ENCODE measurements around the gene DSP.

DSP gene

DNA sequence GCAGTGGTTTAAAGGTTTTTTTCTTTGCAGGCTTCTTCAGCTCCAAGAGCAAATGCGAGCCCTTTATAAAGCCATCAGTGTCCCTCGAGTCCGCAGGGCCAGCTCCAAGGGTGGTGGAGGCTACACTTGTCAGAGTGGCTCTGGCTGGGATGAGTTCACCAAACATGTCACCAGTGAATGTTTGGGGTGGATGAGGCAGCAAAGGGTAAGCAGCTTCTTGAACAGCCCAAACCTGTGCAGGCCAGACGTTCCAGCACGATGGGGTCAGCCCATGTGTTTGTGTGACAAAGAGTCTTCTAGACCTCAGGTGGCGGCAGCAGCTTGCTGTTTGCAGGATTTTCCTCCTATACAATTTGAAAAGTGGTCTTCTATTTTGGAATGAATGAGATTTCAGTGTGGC, 17.7 kb downstream of the DSP start:
- no peak for DNase-seq (ENCODE audit: extremely low read depth in 1 of 2, low read depth in 1 of 2)

DNA sequence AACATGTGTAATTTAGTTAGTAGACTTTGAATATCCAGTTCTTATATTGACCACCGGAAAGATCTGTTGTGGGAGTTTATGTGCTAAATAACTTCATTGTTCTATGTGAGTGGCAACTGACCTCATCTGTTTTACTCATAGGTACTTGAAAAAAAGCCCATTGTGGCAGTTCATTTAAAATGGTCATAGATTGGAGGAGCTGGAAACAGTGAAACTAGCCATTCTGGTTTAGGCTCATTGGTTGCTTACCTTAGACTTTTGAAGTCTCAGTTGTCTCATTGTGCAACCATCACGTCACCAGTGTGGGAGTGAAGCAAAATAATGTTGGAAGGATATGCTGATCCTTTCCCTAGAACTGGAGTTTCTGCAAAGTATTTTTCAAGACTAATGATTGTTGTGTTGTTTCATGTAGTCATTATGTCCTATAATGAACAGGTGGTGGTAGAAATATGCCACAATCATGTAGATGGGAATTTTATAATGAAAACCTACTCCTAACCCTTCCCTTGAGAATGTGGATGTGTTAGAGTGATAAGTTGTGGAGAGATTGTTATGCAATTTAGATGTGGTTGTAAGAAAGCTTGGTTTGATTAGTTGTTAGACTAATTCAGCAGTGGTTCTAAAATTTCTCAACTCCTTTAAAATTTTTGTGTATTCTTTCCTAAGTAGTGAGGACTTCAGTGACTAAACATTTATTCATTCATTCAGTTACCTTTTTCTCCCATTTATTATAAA, 18.3 kb downstream of the DSP start:
- DNase-seq (ENCODE audit: extremely low read depth in 1 of 2, low read depth in 1 of 2): no peak

DNA sequence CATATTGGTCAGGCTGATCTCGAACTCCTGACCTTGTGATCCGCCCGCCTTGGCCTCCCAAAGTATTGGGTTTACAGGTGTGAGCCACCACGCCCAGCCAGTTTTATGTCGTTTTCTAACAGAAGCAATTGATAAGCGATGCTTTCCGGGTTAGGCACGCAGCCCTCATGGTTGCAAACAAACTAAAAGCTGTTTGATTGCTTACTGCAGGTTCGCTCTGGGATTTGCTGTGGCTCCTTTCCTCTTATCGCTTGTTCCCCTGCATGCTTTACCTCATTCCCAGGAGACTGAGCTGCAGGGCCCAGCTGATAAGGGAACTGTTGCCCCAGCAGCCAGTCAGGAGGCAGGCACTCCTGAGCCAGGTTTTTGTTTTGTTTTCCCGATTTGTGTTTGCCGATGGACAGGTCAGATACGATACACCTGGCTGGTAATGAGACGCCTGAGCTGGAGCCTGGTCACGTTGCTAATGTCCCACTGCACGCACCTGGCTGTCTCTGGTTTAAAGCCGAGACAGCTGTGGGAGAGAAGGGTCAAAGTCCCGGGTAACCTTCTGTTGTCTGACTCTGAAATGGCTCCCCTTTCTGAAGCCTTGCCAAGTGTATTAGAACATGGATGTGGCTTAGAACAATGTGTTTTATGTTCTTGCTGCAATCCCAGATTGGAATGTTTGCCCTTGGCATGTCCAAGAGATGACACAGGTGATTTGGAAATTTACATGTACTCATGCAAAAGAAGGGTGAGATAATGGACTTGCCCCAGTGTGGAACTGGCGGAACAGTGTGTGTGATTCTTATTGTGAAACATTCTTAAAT, 19.9 kb downstream of the DSP start:
- DNase-seq (ENCODE audit: extremely low read depth in 1 of 2, low read depth in 1 of 2): no peak

DNA sequence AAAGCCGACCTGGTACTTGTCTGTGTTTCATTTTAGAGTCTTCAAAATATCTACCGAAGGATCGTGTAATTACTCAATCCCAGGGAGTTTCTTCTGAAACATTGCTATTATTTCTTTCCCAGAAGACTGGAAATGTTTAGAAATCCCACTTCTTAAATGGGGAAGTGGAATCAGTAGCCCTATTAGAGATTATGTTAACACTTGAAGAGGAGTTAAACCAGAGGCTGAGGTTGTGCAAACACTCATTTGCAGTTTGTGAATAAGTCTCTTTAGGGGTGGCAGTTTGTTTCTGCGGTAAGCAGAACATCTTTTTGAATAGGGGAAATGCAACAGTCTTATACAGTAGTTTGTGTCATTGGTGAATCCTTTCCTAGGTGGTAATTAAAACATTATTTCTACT, 21.3 kb downstream of the DSP start:
- no peak for DNase-seq (ENCODE audit: extremely low read depth in 1 of 2, low read depth in 1 of 2)

DNA sequence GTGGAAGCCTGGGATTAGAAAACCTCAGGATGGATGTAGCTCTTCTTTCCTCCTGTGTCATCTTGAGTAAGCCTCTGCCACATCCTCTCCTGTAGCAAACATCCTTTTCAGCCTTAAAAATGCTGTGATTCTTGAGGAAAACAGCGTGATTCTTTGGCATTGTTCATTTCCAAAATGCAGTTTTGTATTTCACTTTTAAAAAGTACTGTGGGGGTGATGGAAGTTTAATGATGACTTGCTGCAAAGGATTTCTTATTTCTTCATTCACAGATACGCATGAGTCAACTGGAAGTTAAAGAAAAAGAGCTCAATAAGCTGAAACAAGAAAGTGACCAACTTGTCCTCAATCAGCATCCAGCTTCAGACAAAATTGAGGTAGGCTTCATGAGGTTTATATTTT, 24.6 kb downstream of the DSP start:
- no peak for DNase-seq (ENCODE audit: extremely low read depth in 1 of 2, low read depth in 1 of 2)

DNA sequence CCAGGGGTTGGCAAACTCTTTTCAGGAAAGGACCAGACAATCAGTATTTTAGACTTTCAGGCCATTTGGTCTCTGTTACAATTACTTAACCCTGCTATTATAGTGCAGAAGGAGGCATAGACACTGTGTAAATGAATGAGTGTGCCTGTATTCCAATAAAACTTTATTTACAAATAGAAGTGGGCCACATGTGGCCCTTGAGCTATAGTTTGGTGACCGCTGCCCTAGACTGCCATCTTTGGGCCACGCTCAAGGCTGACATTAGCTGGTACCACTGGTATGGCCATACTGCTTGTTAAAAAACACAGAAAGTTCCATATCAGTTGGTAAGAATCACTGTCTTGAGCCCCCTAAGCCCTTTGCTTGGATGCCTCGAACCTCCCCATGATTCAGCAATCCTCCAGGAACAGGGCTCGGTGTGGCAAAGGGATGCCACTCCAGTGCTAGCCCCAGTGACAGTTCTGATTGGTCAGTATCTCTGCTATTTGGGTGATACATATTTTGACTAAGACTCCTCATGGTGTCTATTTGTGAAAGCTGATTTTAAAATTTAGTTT, 25.2 kb downstream of the DSP start:
- no peak for DNase-seq (ENCODE audit: extremely low read depth in 1 of 2, low read depth in 1 of 2)

DNA sequence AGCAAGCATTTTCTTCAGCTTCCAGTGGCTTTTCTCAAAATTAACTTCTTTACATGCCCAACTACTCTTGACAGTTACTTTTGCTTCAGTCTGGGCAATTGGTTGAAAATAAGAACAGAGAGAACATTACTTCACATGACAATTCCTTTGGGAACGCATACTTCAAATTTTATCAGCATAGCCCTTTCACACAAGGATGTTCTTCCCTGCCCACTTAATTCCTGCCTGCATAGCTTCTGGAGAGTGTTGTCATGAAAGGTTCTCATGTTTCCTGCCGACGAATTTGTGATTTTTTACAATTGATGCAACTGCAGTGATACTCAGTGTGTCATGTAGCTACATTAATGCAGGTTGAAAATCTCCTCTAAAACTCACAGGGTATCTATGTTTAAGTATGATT, 26.6 kb downstream of the DSP start:
- DNase-seq (ENCODE audit: extremely low read depth in 1 of 2, low read depth in 1 of 2): no peak

DNA sequence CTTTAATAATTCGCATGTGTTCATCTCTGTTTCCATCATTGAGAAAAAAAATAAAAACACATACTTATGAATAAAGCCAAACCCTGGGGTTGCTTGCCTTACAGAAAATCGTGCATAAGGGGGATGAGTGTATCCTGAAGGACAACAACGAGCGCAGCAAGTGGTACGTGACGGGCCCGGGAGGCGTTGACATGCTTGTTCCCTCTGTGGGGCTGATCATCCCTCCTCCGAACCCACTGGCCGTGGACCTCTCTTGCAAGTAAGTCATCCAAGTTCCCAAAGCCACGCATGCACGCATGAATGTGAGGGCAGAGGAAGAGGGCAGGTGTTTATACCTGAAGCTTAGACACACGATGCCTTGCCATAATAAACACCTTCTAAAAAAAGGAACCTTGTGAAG, 27.6 kb downstream of the DSP start:
- DNase-seq (ENCODE audit: extremely low read depth in 1 of 2, low read depth in 1 of 2): no peak

DNA sequence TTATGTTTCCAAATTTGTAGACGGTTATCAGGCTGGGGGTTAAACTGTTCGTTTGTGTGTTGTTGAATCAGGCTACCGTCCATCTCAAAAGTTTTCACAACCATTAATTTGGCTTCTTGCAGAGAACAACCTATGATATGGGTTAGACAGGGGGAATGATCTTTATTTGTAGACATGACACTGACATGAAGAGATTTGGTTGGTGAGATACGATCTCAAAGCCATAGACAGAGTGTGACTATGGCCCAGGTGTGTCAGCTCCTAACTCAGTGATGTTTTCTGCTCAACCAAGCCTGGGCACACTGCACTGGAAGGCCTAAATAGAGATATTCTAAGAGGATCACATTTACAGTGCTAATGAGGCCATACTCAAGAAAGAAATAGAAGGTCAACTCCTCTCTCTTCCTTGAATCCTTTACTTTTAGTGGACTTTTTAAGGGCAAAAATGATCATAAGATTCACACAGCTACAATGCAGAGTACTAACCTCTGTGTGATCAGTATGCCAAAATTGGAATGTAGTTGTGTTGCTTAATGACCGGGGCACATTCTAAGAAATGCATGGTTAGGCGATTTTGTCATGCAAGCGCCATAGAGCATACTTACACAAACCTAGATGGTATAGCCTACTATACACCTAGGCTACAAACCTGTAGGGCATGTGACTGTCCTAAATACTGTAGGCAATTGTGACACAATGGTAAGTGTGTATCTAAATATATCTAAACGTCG, 30.9 kb downstream of the DSP start:
- DNase-seq (ENCODE audit: extremely low read depth in 1 of 2, low read depth in 1 of 2): no peak

DNA sequence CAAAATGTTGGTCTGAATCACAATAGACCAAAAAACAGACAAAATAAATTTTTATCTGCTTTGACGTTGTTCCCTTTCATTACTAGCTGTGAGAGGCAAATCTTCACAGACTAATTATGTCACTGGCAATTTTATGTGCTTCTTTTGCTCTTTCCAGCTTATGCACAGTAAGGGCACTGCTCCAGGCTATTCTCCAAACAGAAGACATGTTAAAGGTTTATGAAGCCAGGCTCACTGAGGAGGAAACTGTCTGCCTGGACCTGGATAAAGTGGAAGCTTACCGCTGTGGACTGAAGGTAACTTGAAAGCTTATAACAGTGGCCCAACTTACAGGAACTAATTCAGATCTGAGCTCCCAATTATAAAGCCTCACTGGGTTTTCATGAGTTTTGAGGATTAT, 33.0 kb downstream of the DSP start:
- DNase-seq (ENCODE audit: extremely low read depth in 1 of 2, low read depth in 1 of 2): no peak

DNA sequence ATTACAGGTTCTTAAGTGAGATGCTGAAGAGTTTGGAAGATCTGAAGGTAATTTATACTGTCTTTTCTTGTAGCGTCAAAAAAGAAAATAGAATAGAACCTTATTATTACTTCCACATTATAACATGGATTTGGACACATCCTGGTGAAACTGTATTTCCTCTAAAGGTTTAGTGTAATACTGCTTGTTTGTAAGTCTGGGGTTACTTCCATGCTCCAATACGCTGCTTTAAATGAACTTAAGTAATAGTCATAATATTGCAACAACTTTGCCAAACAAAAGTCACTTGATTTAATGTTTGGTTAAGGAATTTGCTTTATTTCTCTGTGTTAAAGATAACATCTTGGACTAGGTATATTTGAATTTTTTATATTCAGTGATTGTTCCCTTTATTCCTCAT, 37.0 kb downstream of the DSP start:
- no peak for DNase-seq (ENCODE audit: extremely low read depth in 1 of 2, low read depth in 1 of 2)

DNA sequence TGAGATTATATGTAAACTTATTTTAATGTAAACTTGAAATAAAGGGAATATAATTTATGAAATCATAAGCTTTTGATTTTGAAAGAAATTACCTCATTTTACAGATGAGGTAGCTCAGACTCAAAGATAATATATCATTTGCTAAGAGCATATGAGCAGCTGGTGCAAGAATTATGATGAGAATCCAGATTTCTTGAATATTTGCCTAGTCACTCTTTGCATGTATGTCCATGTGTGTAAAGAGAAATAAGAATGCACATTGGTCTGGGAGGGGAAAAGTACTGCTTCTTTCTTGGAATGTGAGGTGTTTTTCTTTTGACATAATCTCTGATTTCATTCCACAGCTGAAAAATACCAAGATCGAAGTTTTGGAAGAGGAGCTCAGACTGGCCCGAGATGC, 37.5 kb downstream of the DSP start:
- DNase-seq (ENCODE audit: extremely low read depth in 1 of 2, low read depth in 1 of 2): no peak

DNA sequence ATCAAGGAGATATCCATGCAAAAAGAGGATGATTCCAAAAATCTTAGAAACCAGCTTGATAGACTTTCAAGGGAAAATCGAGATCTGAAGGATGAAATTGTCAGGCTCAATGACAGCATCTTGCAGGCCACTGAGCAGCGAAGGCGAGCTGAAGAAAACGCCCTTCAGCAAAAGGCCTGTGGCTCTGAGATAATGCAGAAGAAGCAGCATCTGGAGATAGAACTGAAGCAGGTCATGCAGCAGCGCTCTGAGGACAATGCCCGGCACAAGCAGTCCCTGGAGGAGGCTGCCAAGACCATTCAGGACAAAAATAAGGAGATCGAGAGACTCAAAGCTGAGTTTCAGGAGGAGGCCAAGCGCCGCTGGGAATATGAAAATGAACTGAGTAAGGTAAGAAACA, 38.4 kb downstream of the DSP start:
- DNase-seq (ENCODE audit: extremely low read depth in 1 of 2, low read depth in 1 of 2): no peak

DNA sequence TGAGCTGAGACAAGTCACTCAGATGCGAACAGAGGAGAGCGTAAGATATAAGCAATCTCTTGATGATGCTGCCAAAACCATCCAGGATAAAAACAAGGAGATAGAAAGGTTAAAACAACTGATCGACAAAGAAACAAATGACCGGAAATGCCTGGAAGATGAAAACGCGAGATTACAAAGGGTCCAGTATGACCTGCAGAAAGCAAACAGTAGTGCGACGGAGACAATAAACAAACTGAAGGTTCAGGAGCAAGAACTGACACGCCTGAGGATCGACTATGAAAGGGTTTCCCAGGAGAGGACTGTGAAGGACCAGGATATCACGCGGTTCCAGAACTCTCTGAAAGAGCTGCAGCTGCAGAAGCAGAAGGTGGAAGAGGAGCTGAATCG, 39.1 kb downstream of the DSP start:
- no peak for DNase-seq (ENCODE audit: extremely low read depth in 1 of 2, low read depth in 1 of 2)

DNA sequence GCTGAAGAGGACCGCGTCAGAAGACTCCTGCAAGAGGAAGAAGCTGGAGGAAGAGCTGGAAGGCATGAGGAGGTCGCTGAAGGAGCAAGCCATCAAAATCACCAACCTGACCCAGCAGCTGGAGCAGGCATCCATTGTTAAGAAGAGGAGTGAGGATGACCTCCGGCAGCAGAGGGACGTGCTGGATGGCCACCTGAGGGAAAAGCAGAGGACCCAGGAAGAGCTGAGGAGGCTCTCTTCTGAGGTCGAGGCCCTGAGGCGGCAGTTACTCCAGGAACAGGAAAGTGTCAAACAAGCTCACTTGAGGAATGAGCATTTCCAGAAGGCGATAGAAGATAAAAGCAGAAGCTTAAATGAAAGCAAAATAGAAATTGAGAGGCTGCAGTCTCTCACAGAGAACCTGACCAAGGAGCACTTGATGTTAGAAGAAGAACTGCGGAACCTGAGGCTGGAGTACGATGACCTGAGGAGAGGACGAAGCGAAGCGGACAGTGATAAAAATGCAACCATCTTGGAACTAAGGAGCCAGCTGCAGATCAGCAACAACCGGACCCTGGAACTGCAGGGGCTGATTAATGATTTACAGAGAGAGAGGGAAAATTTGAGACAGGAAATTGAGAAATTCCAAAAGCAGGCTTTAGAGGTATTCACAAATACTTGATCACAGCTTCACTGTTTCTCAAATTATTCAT, 39.6 kb downstream of the DSP start:
- no peak for DNase-seq (ENCODE audit: extremely low read depth in 1 of 2, low read depth in 1 of 2)

DNA sequence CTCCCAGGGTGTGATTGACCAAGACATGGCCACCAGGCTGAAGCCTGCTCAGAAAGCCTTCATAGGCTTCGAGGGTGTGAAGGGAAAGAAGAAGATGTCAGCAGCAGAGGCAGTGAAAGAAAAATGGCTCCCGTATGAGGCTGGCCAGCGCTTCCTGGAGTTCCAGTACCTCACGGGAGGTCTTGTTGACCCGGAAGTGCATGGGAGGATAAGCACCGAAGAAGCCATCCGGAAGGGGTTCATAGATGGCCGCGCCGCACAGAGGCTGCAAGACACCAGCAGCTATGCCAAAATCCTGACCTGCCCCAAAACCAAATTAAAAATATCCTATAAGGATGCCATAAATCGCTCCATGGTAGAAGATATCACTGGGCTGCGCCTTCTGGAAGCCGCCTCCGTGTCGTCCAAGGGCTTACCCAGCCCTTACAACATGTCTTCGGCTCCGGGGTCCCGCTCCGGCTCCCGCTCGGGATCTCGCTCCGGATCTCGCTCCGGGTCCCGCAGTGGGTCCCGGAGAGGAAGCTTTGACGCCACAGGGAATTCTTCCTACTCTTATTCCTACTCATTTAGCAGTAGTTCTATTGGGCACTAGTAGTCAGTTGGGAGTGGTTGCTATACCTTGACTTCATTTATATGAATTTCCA, 43.9 kb downstream of the DSP start:
- DNase-seq (ENCODE audit: extremely low read depth in 1 of 2, low read depth in 1 of 2): no peak

DNA sequence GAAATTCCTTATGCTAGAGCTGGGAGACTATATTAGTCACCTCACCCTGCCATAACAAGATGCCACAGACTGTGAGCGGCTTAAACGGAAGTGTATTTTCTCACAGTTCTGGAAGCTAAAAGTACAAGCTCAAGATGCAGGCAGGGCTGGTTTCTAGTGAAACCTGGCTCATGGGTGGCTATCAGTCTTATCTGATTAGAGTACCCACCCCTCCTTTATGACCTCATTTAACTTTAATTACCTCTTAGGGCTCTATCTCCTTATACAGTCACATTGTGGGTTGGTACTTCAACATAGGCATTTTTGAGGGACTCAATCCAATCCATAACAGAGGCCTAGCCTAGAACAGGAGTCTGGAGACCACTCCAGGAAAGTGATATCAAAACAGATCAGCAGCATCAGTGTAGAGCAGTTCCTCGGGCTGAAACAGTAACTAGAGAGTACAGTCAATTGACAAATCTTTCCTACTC, 46.2 kb downstream of the DSP start:
- DNase-seq (ENCODE audit: extremely low read depth in 1 of 2, low read depth in 1 of 2): no peak

DNA sequence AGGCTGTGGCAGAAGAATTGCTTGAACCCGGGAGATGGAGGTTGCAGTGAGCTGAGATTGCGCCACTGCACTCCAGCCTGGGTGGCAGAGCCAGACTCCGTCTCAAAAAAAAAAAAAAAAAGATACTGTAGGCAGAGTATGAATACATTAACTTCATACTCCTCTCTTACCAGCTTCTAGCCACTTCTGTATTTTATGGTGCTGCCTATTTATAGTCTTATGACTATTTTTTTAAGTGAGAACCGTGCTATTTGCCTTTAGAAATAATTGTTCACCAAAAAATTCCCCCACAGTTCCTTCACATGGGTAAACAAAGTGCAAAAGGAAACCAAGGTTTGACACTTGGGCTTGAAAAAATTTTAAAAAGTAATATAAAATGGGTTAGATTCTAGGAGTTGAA, 47.0 kb downstream of the DSP start:
- no peak for DNase-seq (ENCODE audit: extremely low read depth in 1 of 2, low read depth in 1 of 2)

DNA sequence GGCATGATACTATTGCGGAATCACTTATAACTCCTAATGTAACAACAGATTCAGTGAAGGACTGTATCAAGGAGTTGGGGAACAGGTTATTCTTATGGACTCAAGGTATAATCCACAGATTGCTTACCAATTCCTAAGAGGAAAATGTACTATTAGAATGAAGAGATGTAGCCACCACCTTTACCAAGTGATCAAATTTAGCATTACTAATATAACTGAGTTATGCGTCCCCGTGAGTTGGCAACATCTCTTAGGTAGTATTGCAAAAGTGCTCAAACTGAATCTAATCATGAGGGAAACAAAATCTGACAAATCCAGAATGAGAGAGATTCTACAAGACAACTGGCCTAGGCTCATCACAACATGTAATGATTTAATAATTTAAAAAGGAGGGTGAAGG, 47.8 kb downstream of the DSP start:
- DNase-seq (ENCODE audit: extremely low read depth in 1 of 2, low read depth in 1 of 2): no peak

All from stimulated activated CD8-positive, alpha-beta memory T cell treated with anti-CD3 and anti-CD28 coated beads, Interleukin-7, amount 100 ng/mL, for 48 hours (primary cell).